Activated CD8-positive, alpha-beta T cell treated with anti-CD3 and anti-CD28 coated beads for 36 hours (primary cell): Measurements from ENCODE around the gene DYNC1LI1. TPM values are rescaled to one million over a fixed set of nuclear protein-coding genes. Genes with fewer than 3 reads are reported as not detected.

Experiments
- ATAC-seq: fragments of 200-7000 bp; cut with Tn5 transposase; one replicate; pipeline ENCODE4 v1.10.0; 2021; ENCODE audit warnings: mild to moderate bottlenecking, moderate library complexity
- CTCF ChIA-PET: fragments of 350-600 bp; sonication (Branson Sonifier 250); formaldehyde crosslinking; loops from one replicate; lab custom pipeline; 2021; ENCODE audit warnings: antibody characterized with exemption; lab: Charles Lee
- POLR2A ChIA-PET: fragments of 350-600 bp; sonication (Branson Sonifier 250); formaldehyde crosslinking; loops from one replicate; lab custom pipeline; 2021; ENCODE audit warnings: antibody characterized with exemption; lab: Charles Lee
- DNase-seq: peaks from one replicate; pipeline ENCODE4 v3.0.0-alpha.2; 2020
- H3K27ac Mint-ChIP-seq: one replicate; pipeline ENCODE4 v1.8.0; 2021; ENCODE audit warnings: mild to moderate bottlenecking, mixed read lengths
- H3K27me3 Mint-ChIP-seq: one replicate; pipeline ENCODE4 v1.8.0; 2021; ENCODE audit warnings: mixed read lengths
- H3K36me3 Mint-ChIP-seq: one replicate; pipeline ENCODE4 v1.8.0; 2021; ENCODE audit warnings: low read depth, mixed read lengths
- H3K4me1 Mint-ChIP-seq: one replicate; pipeline ENCODE4 v1.8.0; 2021; ENCODE audit warnings: low read depth, mixed read lengths
- H3K4me3 Mint-ChIP-seq: one replicate; pipeline ENCODE4 v1.8.0; 2021; ENCODE audit warnings: mild to moderate bottlenecking, moderate library complexity, mixed read lengths
- H3K9me3 Mint-ChIP-seq: one replicate; pipeline ENCODE4 v1.8.0; 2021; ENCODE audit warnings: mixed read lengths
- intact Hi-C: fragments of 100-400 bp; cut with micrococcal nuclease; formaldehyde crosslinking; loops from one replicate; pipeline ENCODE4 v1.10.0; 2022
- total RNA-seq, 2 experiments: library from RNA; stranded (reverse); gene quantifications; one replicate each; pipeline ENCODE4 v1.2.3, GENCODE V29; 2021
- TF ChIP-seq, protein P1 (sequence below): fragments of 200-600 bp; IDR thresholded peaks from one replicate; pipeline ENCODE4 v1.8.0; 2022; ENCODE audit warnings: antibody characterized with exemption, mild to moderate bottlenecking

Gene DYNC1LI1
- total RNA-seq, 2 experiments from 2014 or later, result 31.0 to 31.8 TPM

- TF ChIP-seq, protein P1, sequence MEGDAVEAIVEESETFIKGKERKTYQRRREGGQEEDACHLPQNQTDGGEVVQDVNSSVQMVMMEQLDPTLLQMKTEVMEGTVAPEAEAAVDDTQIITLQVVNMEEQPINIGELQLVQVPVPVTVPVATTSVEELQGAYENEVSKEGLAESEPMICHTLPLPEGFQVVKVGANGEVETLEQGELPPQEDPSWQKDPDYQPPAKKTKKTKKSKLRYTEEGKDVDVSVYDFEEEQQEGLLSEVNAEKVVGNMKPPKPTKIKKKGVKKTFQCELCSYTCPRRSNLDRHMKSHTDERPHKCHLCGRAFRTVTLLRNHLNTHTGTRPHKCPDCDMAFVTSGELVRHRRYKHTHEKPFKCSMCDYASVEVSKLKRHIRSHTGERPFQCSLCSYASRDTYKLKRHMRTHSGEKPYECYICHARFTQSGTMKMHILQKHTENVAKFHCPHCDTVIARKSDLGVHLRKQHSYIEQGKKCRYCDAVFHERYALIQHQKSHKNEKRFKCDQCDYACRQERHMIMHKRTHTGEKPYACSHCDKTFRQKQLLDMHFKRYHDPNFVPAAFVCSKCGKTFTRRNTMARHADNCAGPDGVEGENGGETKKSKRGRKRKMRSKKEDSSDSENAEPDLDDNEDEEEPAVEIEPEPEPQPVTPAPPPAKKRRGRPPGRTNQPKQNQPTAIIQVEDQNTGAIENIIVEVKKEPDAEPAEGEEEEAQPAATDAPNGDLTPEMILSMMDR, result no peak
- Mint-ChIP-seq H3K27ac (peak within 1 kb of the TSS; percentile 93), H3K4me3 (peak within 1 kb of the TSS; percentile 97), H3K9me3 (no peaks in the 10 kb centered on the region), H3K4me1 (peaks cover 28% of the 10 kb centered on the region), H3K27me3 (no peaks in the 10 kb centered on the region), H3K36me3 (peaks cover 7% of the 10 kb centered on the region)
- peak; percentile 77 for DNase-seq
- peak; percentile 83 for ATAC-seq
- POLR2A ChIA-PET, result interaction anchor here (0.9 to 1.0 kb wide), 3 partner anchors 9 to 131 kb away, joined by 3 to 4 read pairs (median 3); no protein-coding TSS in a partner anchor
- intact Hi-C loops, result no loop called here
- CTCF ChIA-PET, result interaction anchor here (0.7 to 1.9 kb wide), 5 partner anchors 9 to 263 kb away, joined by 3 to 7 read pairs (median 4); no protein-coding TSS in a partner anchor
These were observed 68.3 kb downstream of the DYNC1LI1 start, which contains the start of gene CMTM6 for GRCh38 chr3:32502118-32502945. Gene CMTM6 (minus strand): TSS chr3:32502852. CDS start chr3:32502745, 107 bp downstream.

DNA sequence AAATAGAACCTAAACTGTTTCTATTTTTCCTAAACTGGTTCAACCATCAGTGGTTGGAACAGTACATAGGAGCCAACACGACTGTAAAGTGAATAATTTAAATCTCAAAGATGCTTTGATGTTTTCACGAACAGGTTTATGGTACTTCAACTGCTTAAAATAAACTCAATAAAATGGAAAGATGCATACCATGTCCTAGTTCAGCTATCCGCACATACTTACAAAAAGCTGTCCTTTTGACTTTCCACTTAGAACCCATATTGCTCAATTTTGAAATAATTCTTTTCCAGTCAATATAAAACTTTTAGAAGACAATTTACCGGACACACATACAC is 68.9 kb downstream of the DYNC1LI1 start:
- ChIA-PET POLR2A (interaction anchor here (0.9 to 1.6 kb wide), 4 partner anchors 8 to 130 kb away, joined by 3 to 4 read pairs (median 3); no protein-coding TSS in a partner anchor), CTCF (interaction anchor here (0.7 to 1.9 kb wide), 5 partner anchors 8 to 262 kb away, joined by 3 to 7 read pairs (median 4); no protein-coding TSS in a partner anchor)
- peak overlapping the region; percentile 97 for H3K4me3 Mint-ChIP-seq
- peak overlapping the region; percentile 93 for H3K27ac Mint-ChIP-seq
- TF ChIP-seq, protein P1, result no peak
- intact Hi-C loops, result no loop called here
- ATAC-seq (peak; percentile 2), DNase-seq (no peak)
- peaks cover 29% of the 10 kb centered on the region for H3K4me1 Mint-ChIP-seq
- peaks cover 9% of the 10 kb centered on the region for H3K36me3 Mint-ChIP-seq
- no peaks in the 10 kb centered on the region for H3K9me3 Mint-ChIP-seq
- H3K27me3 Mint-ChIP-seq, result no peaks in the 10 kb centered on the region

DNA sequence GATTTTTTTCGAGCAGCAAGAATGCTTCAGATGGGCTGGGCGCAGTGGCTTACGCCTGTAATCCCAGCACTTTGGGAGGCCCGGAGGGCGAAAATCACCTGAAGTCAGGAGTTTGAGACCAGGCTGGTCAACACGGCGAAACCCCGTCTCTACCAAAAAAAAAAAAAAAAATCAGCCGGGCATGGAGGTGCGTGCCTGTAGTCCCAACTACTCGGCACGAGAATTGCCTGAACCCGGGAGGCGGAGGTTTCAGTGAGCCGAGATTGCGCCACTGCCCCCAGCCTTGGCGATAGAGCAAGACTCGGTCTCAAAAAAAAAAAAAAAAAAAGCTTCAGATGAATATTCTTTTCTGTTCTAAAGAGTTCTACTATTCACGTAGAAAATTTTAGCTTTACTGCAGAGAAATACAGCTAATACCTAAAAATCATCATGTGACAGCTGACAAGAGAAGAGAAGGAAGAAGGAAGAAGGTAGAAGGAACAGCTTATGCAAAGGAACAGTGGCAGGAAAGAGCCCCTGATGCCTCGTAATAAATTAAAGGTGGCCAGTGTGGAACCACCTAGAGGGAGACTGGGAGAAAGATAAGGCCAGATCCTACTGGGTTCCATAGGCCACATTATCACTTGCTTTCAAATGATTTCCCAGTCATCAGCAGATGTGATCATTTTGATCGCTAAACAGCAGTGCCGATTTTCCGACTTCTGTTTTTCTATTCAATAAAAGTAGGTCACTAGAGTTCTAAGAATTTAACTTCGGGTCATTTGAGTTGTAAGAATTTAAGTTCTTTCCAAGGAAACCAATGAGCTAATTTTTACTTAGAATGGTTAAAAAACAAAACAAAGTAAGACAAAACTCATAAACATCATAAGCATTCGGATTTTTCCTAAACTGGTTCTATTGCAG is 69.5 kb downstream of the DYNC1LI1 start:
- H3K27me3 Mint-ChIP-seq, result no peaks in the 10 kb centered on the region
- intact Hi-C loops, result no loop called here
- POLR2A ChIA-PET, result interaction anchor here (0.6 to 1.6 kb wide), 2 partner anchors 68 to 1750 kb away, joined by 3 read pairs; no protein-coding TSS in a partner anchor

DNA sequence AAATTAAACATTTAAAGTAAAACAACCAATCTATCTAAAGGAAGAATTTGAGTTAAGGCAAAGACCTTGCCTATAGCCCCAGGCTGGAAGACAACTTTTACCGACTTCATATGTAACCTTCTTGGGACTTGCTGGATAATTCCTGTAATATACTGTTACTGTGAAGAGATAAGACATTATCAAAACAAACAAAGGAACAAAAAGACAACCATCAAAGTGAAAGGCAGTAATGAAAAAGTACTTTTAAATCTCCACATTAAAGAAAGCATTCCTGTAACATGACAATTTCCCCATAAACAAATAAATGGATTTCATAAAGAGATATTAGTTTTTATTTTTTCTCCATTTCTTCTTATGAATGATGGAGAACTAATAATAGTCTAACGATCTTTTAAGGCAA is 70.4 kb downstream of the DYNC1LI1 start:
- no peak for ATAC-seq
- peak overlapping the region; percentile 36 for H3K27ac Mint-ChIP-seq
- H3K4me3 Mint-ChIP-seq, result peak overlapping the region; percentile 97
- H3K9me3 Mint-ChIP-seq, result no peaks in the 10 kb centered on the region
- peaks cover 17% of the 10 kb centered on the region for H3K36me3 Mint-ChIP-seq
- intact Hi-C loops, result no loop called here
- TF ChIP-seq, protein P1, result no peak
- ChIA-PET POLR2A (interaction anchor here (1.6 kb wide), 1 partner anchor 67 kb away, joined by 3 read pairs; no protein-coding TSS in a partner anchor), CTCF (no interaction called here)
- H3K27me3 Mint-ChIP-seq, result no peaks in the 10 kb centered on the region
- no peak for DNase-seq
- peaks cover 36% of the 10 kb centered on the region for H3K4me1 Mint-ChIP-seq

More for the DNA sequence above, 69.5 kb downstream of the DYNC1LI1 start:
- H3K4me3 Mint-ChIP-seq, result peak overlapping the region; percentile 97
- peaks cover 34% of the 10 kb centered on the region for H3K4me1 Mint-ChIP-seq
- TF ChIP-seq, protein P1, result no peak
- ATAC-seq (no peak), DNase-seq (no peak)
- CTCF ChIA-PET, result interaction anchor here (0.7 to 1.9 kb wide), 5 partner anchors 7 to 261 kb away, joined by 3 to 7 read pairs (median 4); no protein-coding TSS in a partner anchor
- peaks cover 14% of the 10 kb centered on the region for H3K36me3 Mint-ChIP-seq
- H3K27ac Mint-ChIP-seq, result peak overlapping the region; percentile 93
- H3K9me3 Mint-ChIP-seq, result no peaks in the 10 kb centered on the region
